ENCODE data around the gene WDFY2. TPM values are rescaled to one million over a fixed set of nuclear protein-coding genes. Genes with fewer than 3 reads are reported as not detected.

The WDFY2 gene
- total RNA-seq, 1 donor from 2014 or later, result 4.5 TPM

DNA sequence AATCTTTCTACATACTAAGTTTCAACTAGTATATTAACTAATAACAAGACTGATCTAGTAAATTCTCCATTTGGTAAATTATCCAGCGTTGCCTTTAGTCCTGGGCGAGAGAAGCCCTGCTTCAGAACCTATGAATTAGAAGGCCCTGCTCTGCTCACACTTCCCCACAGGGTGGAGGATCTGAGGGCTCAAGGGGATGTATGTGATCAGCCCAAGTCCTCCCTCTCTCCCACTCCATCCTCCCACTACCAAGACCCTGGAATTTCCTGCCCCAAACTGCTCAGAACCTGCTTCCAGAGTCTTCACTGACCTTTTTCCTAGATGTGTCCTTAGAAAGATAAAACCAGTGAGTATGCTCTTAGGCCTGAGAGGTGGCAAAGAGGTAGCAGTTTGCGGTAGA is 91.6 kb downstream of the WDFY2 start:
- TF ChIP-seq CTCF (IDR thresholded peaks at IDR 0.05; ENCODE audit: borderline replicate concordance), result no peak
- peaks cover 8% of the 10 kb centered on the region for H3K9me3 ChIP-seq (replicated peaks)
- DNase-seq, result no peak
- H3K27me3 ChIP-seq (ENCODE audit: low read depth), result no peaks in the 10 kb centered on the region
- intact Hi-C loops (cut with micrococcal nuclease), result no loop called here
- no peaks in the 10 kb centered on the region for H3K36me3 ChIP-seq
- H3K27ac ChIP-seq (replicated peaks), result no peak overlapping the region
- H3K4me1 ChIP-seq, result peaks cover 22% of the 10 kb centered on the region
- no peak overlapping the region for H3K4me3 ChIP-seq

- peaks cover 2% of the 10 kb centered on the region for H3K9me3 ChIP-seq (replicated peaks)
- no peak overlapping the region for H3K4me3 ChIP-seq
- H3K27ac ChIP-seq (replicated peaks), result no peak overlapping the region
- H3K27me3 ChIP-seq (ENCODE audit: low read depth), result no peaks in the 10 kb centered on the region
- peaks cover 22% of the 10 kb centered on the region for H3K4me1 ChIP-seq
- intact Hi-C loops (cut with micrococcal nuclease), result no loop called here
- no peaks in the 10 kb centered on the region for H3K36me3 ChIP-seq
- DNase-seq, result no peak
- no peak for TF ChIP-seq CTCF (IDR thresholded peaks at IDR 0.05; ENCODE audit: borderline replicate concordance)
Observed at GRCh38 chr13:51676739-51677138, 92.5 kb downstream of the WDFY2 start.

DNA sequence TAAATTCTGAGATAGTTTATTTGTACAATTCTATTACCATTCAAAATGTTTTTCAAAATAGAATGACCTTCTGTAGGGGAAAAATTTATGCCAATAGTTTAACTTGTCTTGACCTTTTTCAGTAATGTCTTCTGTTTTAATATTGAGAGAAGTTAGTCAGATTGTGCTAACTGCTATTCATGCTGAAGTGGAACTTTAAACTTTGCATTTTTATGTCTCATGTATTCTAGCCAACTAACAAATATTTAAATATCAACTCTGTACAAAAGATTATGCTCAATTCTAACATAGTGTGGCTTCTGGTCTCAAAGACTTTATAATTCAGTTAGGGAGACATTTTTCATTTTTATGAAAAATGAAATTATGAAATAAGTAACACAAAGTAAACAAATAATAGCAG is 94.2 kb downstream of the WDFY2 start:
- intact Hi-C loops (cut with micrococcal nuclease), result no loop called here
- no peak overlapping the region for H3K27ac ChIP-seq (replicated peaks)

DNA sequence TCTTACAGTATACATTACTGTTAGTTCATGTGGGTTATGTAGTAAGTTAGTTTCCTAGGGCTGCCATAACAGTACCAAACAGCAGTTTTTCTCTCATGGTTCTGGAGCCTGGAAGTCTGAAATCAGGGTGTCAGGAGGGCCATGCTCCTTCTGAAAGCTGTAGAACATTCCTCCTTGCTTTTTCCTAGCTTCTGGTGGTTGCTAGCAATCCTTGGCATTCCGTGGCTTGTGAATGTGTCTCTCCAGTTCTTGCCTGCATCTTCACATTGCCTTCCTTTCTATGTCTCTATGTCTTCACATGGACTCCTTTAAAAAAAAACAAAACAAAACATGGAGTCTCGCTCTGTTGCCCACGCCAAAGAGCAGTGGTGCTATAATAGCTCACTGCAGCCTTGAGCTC is 95.4 kb downstream of the WDFY2 start:
- TF ChIP-seq CTCF (IDR thresholded peaks at IDR 0.05; ENCODE audit: borderline replicate concordance), result no peak
- Histone ChIP-seq H3K27ac (replicated peaks) (no peak overlapping the region), H3K4me3 (no peak overlapping the region), H3K9me3 (replicated peaks) (no peaks in the 10 kb centered on the region), H3K4me1 (peaks cover 2% of the 10 kb centered on the region), H3K27me3 (ENCODE audit: low read depth) (no peaks in the 10 kb centered on the region), H3K36me3 (no peaks in the 10 kb centered on the region)
- intact Hi-C loops (cut with micrococcal nuclease), result no loop called here
- DNase-seq, result no peak

More for the DNA sequence above, 94.2 kb downstream of the WDFY2 start:
- no peak for DNase-seq
- Histone ChIP-seq H3K36me3 (no peaks in the 10 kb centered on the region), H3K9me3 (replicated peaks) (no peaks in the 10 kb centered on the region), H3K4me3 (no peak overlapping the region), H3K27me3 (ENCODE audit: low read depth) (no peaks in the 10 kb centered on the region), H3K4me1 (peaks cover 12% of the 10 kb centered on the region)
- no peak for TF ChIP-seq CTCF (IDR thresholded peaks at IDR 0.05; ENCODE audit: borderline replicate concordance)

DNA sequence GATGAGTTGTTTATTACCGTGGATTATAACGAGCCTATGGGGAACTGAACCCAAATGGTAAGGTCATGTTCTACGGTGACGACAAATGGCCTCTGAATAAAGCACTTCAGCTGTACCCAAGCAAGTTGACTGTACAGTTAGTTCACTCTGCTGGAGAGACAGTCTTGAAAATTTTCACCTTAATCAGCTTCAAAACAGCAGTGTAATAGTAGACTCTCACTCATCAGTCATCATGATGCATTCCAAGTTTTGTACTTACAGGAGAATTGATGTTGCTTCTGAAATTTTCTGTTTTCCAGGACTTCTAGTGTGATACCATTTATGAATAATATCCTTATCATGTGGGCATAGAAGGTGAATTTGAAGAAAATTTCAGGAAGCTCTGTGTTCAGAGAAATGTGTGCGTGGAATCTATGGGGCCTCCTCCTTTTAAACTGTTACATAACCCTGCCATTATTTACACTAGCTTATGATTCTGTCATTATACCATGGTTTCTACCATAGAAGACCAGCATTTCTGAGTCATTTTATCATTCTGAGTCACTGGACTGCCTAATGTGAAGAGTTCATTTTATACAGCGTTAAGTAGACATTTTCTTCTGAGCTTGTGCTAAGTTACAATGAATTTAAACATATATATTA is 96.9 kb downstream of the WDFY2 start:
- Histone ChIP-seq H3K36me3 (no peaks in the 10 kb centered on the region), H3K27me3 (ENCODE audit: low read depth) (no peaks in the 10 kb centered on the region), H3K4me3 (no peak overlapping the region), H3K9me3 (replicated peaks) (no peaks in the 10 kb centered on the region), H3K27ac (replicated peaks) (no peak overlapping the region), H3K4me1 (peaks cover 7% of the 10 kb centered on the region)
- intact Hi-C loops (cut with micrococcal nuclease), result no loop called here
- no peak for TF ChIP-seq CTCF (IDR thresholded peaks at IDR 0.05; ENCODE audit: borderline replicate concordance)
- DNase-seq, result no peak

Measured in left ventricle myocardium inferior (tissue), 1 donor.